GM19023 (cell line): Measurements from ENCODE around the gene TEX13A.

ENCODE experiments used
- ATAC-seq: cut with Tn5 transposase; IDR thresholded peaks from one replicate; pipeline ENCODE4 v1.9.1; 2021; ENCODE audit warnings: mild to moderate bottlenecking, moderate library complexity; ENCODE audit not compliant: unreplicated experiment

TEX13A gene

DNA sequence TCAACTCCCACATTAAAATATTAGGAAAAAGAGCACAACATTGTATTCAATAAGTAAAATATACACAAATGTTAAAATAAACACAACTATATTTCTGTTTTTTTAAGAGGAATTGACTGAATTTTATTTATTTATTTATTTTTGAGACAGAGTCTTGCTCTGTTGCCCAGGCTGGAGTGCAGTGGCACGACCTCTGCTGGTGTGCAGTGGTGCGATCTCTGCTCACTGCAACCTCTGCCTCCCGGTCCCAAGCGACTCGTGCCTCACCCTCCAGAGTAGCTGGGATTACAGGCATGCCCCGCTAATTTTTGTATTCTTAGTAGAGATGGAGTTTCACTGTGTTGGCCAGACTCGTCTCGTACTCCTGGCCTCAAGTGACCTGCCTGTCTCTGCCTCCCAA, 31.4 kb downstream of the TEX13A start:
- ATAC-seq = no peak

DNA sequence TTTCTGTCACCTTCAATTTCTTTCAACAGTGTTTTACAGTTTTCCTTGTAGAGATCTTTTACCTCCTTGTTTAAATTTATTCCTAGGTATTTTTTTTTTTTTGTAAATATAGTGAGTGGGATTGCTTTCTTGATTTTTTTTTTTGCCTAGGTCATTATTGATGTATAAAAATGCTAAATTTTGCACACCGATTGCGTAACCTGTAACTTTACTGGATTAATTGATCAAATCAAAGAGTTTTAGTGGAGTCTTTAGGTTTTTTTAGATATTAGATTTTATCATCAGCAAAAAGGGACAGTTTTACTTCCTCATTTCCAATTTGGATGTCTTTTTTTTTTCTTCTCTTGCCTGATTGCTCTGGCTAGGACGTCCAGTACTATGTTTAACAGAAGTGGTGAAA, 40.9 kb downstream of the TEX13A start:
- no peak for ATAC-seq

DNA sequence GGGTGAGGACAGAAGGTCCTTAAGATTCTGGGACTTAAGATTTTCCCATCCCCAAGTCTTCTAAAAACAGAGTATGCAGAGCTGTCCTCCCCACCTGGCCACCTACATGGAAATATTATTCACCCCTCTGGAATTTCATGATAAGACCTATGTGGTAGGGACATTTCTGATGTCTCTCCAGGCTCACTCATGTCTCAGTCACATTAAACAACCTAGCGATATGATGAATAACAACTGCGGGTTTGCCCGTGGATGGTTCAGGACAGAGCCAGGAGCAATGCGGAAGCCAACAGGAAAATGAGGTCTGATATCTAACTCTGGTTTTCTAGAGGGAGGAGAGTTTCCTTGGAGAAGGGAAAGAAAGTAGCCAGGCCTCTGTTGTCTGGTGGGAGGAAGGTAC, 47.4 kb downstream of the TEX13A start:
- no peak for ATAC-seq
